ENCODE measurements around the gene SEC24A. TPM values are rescaled to one million over a fixed set of nuclear protein-coding genes. Genes with fewer than 3 reads are reported as not detected.
A peak's percentile ranks its signal among the peaks of the same experiment; 100 is the strongest.

Gene SEC24A
- total RNA-seq, 4 donors from 2014 or later: 11.4 to 18.3 (median 13.6) TPM

- intact Hi-C loops (cut with DNase I; ENCODE audit: low total_unique reads): no loop called here
- peaks cover 5 to 76% of the 10 kb centered on the region in 2 donors for H3K36me3 ChIP-seq
- no peaks in the 10 kb centered on the region for H3K27me3 ChIP-seq
- H3K27ac ChIP-seq: peak overlapping the region in 1 of 4 donors; percentile 15
- no peaks in the 10 kb centered on the region for H3K9me3 ChIP-seq
- TF ChIP-seq, protein P1, sequence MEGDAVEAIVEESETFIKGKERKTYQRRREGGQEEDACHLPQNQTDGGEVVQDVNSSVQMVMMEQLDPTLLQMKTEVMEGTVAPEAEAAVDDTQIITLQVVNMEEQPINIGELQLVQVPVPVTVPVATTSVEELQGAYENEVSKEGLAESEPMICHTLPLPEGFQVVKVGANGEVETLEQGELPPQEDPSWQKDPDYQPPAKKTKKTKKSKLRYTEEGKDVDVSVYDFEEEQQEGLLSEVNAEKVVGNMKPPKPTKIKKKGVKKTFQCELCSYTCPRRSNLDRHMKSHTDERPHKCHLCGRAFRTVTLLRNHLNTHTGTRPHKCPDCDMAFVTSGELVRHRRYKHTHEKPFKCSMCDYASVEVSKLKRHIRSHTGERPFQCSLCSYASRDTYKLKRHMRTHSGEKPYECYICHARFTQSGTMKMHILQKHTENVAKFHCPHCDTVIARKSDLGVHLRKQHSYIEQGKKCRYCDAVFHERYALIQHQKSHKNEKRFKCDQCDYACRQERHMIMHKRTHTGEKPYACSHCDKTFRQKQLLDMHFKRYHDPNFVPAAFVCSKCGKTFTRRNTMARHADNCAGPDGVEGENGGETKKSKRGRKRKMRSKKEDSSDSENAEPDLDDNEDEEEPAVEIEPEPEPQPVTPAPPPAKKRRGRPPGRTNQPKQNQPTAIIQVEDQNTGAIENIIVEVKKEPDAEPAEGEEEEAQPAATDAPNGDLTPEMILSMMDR (IDR thresholded peaks at IDR 0.05 in 4 of 5, conservative IDR thresholded peaks at IDR 0.05 in 1 of 5): no peak
- no peak for TF ChIP-seq POLR2A (IDR thresholded peaks at IDR 0.05)
- H3K4me3 ChIP-seq: no peak overlapping the region
- peaks cover 34 to 38% of the 10 kb centered on the region in 2 donors for H3K4me1 ChIP-seq
- ATAC-seq: no peak
- no peak for DNase-seq
- in situ Hi-C loops (cut with MboI; ENCODE audit: low sequenced_read_pairs in 4 of 4): no loop called here
Observed at GRCh38 chr5:134606726-134607125, 41.9 kb upstream of the SEC24A start.

DNA sequence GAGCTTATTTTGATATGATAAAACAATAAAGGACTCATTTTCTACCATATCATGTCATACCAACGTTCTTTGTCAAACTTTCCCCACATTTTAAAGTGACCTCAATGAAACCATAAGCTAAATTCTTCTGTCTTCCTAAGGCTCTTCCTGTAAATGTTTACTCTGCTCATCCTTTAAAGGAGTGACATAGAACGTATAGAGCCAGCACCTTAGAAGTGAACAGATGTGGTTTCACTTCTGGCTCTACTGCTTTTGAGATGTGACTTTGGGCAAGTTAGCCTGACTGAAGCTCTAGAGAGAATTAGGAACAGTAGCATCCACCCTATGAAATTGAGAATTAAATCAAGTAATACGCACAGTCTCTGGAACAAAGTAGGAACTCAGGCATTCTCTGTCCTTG is 40.0 kb upstream of the SEC24A start:
- DNase-seq: no peak
- Histone ChIP-seq H3K4me3 (no peak overlapping the region), H3K36me3 (peaks cover 5 to 85% of the 10 kb centered on the region in 2 donors), H3K4me1 (peaks cover 23 to 26% of the 10 kb centered on the region in 2 donors), H3K27ac (peak overlapping the region; percentile 68 to 80 (median 80)), H3K27me3 (no peaks in the 10 kb centered on the region), H3K9me3 (no peaks in the 10 kb centered on the region)
- in situ Hi-C loops (cut with MboI; ENCODE audit: low sequenced_read_pairs in 4 of 4) (no loop called here), intact Hi-C loops (cut with DNase I; ENCODE audit: low total_unique reads) (no loop called here)
- TF ChIP-seq, protein P1 (IDR thresholded peaks at IDR 0.05 in 4 of 5, conservative IDR thresholded peaks at IDR 0.05 in 1 of 5): no peak
- TF ChIP-seq POLR2A (IDR thresholded peaks at IDR 0.05): no peak
- ATAC-seq: no peak

DNA sequence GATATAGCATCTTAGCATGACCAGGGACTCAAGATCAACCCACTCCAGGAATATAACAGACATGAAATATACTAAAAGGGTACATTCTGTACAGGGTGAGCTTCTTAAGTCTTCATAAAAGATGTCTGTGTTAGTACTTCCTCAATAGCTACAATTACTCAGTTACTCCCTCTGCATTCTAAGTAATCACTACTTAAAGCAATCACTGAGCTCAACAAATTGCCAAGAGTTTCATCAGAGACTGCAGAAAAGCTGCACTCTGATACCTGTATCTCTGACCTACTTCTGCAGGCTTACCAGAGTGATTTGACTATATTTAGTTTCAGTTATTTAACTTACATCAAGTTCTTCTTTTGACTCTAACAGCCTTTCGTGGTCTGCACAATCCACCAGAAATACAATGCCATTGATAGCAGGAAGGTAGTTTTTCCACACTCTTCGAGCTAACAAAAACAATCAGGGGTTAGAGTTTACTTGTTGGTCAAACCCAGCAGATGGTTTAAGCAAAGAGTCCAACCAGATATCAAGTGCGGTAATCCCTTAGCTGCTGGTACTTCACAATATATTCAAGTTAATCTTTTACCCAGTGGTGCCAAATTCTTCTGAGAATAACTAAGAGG is 39.2 kb upstream of the SEC24A start:
- Histone ChIP-seq H3K36me3 (peaks cover 5 to 85% of the 10 kb centered on the region in 2 donors), H3K27me3 (no peaks in the 10 kb centered on the region), H3K4me3 (no peak overlapping the region), H3K4me1 (peaks cover 18 to 28% of the 10 kb centered on the region in 2 donors), H3K9me3 (no peaks in the 10 kb centered on the region), H3K27ac (peak overlapping the region; percentile 68 to 80 (median 80))
- intact Hi-C loops (cut with DNase I; ENCODE audit: low total_unique reads) (no loop called here), in situ Hi-C loops (cut with MboI; ENCODE audit: low sequenced_read_pairs in 4 of 4) (no loop called here)
- TF ChIP-seq, protein P1 (IDR thresholded peaks at IDR 0.05 in 4 of 5, conservative IDR thresholded peaks at IDR 0.05 in 1 of 5): no peak
- no peak for TF ChIP-seq POLR2A (IDR thresholded peaks at IDR 0.05)
- DNase-seq (no peak), ATAC-seq (peak; percentile 68 to 79)

DNA sequence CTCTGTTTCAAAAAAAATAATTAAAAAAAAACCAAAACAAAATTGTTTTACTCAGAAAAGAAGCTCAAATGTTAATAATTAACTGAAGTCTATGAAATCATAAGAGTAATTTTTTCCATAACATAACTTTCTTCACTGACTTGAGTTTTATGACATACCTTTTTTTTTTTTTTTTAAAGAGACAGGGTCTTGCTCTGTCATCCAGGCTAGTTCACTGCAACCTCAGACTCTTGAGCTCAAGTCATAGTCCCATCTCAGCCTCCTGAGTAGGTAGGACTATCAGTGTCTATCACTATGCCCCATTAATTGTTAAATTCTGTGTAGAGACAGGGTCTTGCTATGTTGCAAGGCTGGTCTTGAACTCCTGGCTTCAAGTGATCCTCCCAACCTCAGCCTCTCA is 37.9 kb upstream of the SEC24A start:
- ATAC-seq (no peak), DNase-seq (no peak)
- in situ Hi-C loops (cut with MboI; ENCODE audit: low sequenced_read_pairs in 4 of 4) (no loop called here), intact Hi-C loops (cut with DNase I; ENCODE audit: low total_unique reads) (no loop called here)
- Histone ChIP-seq H3K9me3 (no peaks in the 10 kb centered on the region), H3K4me1 (peaks cover 18 to 35% of the 10 kb centered on the region in 2 donors), H3K36me3 (peaks cover 5 to 82% of the 10 kb centered on the region in 2 donors), H3K4me3 (no peak overlapping the region), H3K27me3 (no peaks in the 10 kb centered on the region), H3K27ac (peak overlapping the region; percentile 68 to 80 (median 80))
- TF ChIP-seq, protein P1 (IDR thresholded peaks at IDR 0.05 in 4 of 5, conservative IDR thresholded peaks at IDR 0.05 in 1 of 5): no peak
- no peak for TF ChIP-seq POLR2A (IDR thresholded peaks at IDR 0.05)
